ENCODE data around the gene PRUNE2. TPM values are rescaled to one million over a fixed set of nuclear protein-coding genes. Genes with fewer than 3 reads are reported as not detected.

Gene PRUNE2
- total and polyA plus RNA-seq, 2 of the 8 experiments (the other 6 are each of a cell fraction or from before 2014, with no cell fraction given) = 5.5 to 13.3 TPM

DNA sequence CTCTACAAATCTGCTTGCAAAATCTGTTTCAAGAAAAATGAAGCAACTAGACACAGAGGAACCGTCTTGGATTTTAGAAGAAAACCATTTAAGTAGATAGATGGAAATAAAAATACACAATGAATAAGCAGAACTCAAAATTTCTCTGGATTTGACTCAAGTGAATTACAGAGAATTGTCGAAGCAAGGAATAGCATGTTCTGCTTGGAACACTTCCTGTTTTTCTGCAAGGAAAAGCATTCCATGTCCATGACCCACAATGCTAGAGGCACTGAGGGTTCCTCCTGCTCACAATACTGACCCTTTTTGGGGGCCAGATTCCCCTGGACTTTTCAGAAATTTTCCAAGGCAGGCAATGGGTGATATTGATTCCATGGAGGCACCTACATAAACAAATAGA, 29.8 kb downstream of the PRUNE2 start (continued):
- TF ChIP-seq, protein P1, sequence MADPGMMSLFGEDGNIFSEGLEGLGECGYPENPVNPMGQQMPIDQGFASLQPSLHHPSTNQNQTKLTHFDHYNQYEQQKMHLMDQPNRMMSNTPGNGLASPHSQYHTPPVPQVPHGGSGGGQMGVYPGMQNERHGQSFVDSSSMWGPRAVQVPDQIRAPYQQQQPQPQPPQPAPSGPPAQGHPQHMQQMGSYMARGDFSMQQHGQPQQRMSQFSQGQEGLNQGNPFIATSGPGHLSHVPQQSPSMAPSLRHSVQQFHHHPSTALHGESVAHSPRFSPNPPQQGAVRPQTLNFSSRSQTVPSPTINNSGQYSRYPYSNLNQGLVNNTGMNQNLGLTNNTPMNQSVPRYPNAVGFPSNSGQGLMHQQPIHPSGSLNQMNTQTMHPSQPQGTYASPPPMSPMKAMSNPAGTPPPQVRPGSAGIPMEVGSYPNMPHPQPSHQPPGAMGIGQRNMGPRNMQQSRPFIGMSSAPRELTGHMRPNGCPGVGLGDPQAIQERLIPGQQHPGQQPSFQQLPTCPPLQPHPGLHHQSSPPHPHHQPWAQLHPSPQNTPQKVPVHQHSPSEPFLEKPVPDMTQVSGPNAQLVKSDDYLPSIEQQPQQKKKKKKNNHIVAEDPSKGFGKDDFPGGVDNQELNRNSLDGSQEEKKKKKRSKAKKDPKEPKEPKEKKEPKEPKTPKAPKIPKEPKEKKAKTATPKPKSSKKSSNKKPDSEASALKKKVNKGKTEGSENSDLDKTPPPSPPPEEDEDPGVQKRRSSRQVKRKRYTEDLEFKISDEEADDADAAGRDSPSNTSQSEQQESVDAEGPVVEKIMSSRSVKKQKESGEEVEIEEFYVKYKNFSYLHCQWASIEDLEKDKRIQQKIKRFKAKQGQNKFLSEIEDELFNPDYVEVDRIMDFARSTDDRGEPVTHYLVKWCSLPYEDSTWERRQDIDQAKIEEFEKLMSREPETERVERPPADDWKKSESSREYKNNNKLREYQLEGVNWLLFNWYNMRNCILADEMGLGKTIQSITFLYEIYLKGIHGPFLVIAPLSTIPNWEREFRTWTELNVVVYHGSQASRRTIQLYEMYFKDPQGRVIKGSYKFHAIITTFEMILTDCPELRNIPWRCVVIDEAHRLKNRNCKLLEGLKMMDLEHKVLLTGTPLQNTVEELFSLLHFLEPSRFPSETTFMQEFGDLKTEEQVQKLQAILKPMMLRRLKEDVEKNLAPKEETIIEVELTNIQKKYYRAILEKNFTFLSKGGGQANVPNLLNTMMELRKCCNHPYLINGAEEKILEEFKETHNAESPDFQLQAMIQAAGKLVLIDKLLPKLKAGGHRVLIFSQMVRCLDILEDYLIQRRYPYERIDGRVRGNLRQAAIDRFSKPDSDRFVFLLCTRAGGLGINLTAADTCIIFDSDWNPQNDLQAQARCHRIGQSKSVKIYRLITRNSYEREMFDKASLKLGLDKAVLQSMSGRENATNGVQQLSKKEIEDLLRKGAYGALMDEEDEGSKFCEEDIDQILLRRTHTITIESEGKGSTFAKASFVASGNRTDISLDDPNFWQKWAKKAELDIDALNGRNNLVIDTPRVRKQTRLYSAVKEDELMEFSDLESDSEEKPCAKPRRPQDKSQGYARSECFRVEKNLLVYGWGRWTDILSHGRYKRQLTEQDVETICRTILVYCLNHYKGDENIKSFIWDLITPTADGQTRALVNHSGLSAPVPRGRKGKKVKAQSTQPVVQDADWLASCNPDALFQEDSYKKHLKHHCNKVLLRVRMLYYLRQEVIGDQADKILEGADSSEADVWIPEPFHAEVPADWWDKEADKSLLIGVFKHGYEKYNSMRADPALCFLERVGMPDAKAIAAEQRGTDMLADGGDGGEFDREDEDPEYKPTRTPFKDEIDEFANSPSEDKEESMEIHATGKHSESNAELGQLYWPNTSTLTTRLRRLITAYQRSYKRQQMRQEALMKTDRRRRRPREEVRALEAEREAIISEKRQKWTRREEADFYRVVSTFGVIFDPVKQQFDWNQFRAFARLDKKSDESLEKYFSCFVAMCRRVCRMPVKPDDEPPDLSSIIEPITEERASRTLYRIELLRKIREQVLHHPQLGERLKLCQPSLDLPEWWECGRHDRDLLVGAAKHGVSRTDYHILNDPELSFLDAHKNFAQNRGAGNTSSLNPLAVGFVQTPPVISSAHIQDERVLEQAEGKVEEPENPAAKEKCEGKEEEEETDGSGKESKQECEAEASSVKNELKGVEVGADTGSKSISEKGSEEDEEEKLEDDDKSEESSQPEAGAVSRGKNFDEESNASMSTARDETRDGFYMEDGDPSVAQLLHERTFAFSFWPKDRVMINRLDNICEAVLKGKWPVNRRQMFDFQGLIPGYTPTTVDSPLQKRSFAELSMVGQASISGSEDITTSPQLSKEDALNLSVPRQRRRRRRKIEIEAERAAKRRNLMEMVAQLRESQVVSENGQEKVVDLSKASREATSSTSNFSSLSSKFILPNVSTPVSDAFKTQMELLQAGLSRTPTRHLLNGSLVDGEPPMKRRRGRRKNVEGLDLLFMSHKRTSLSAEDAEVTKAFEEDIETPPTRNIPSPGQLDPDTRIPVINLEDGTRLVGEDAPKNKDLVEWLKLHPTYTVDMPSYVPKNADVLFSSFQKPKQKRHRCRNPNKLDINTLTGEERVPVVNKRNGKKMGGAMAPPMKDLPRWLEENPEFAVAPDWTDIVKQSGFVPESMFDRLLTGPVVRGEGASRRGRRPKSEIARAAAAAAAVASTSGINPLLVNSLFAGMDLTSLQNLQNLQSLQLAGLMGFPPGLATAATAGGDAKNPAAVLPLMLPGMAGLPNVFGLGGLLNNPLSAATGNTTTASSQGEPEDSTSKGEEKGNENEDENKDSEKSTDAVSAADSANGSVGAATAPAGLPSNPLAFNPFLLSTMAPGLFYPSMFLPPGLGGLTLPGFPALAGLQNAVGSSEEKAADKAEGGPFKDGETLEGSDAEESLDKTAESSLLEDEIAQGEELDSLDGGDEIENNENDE (IDR thresholded peaks at IDR 0.05; ENCODE audit: insufficient replicate concordance, low read length) = no peak
- TF ChIP-seq SRF (IDR thresholded peaks at IDR 0.05; ENCODE audit: low read depth, low read length) (no peak), EP300 (IDR thresholded peaks at IDR 0.05; ENCODE audit: borderline replicate concordance in 1 of 2, low read depth in 2 of 2, low read length in 2 of 2) (no peak), RNF2 (IDR thresholded peaks at IDR 0.05; ENCODE audit: borderline replicate concordance, low read depth, low read length, missing control alignments, poor library complexity, severe bottlenecking) (no peak), ZNF274 (IDR thresholded peaks at IDR 0.05; ENCODE audit: borderline replicate concordance, extremely low read depth, low read length) (no peak), HDAC6 (IDR thresholded peaks at IDR 0.05; ENCODE audit: low read depth, low read length) (no peak)
- TF ChIP-seq, protein P2, sequence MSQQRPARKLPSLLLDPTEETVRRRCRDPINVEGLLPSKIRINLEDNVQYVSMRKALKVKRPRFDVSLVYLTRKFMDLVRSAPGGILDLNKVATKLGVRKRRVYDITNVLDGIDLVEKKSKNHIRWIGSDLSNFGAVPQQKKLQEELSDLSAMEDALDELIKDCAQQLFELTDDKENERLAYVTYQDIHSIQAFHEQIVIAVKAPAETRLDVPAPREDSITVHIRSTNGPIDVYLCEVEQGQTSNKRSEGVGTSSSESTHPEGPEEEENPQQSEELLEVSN (IDR thresholded peaks at IDR 0.05) = no peak
- TF ChIP-seq, protein P3, sequence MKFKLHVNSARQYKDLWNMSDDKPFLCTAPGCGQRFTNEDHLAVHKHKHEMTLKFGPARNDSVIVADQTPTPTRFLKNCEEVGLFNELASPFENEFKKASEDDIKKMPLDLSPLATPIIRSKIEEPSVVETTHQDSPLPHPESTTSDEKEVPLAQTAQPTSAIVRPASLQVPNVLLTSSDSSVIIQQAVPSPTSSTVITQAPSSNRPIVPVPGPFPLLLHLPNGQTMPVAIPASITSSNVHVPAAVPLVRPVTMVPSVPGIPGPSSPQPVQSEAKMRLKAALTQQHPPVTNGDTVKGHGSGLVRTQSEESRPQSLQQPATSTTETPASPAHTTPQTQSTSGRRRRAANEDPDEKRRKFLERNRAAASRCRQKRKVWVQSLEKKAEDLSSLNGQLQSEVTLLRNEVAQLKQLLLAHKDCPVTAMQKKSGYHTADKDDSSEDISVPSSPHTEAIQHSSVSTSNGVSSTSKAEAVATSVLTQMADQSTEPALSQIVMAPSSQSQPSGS (IDR thresholded peaks at IDR 0.05; ENCODE audit: low read length) = no peak

Data from H1 (cell line).